ENCODE data around the gene APCDD1L.

APCDD1L gene

GRCh38 chr20:58552366-58552934 is 37.3 kb upstream of the APCDD1L start:
- Histone ChIP-seq H2AFZ (ENCODE audit: low read length) (no peak overlapping the region), H3F3A (ENCODE audit: low read depth) (no peaks in the 10 kb centered on the region), H3K4me2 (ENCODE audit: low read depth, low read length, poor library complexity, severe bottlenecking) (no peak overlapping the region), H3K9me2 (replicated peaks; ENCODE audit: low read depth, low read length) (no peaks in the 10 kb centered on the region), H3K9ac (ENCODE audit: low read depth, low read length, poor library complexity, severe bottlenecking) (no peak overlapping the region), H3K4me3 (ENCODE audit: low read length, poor library complexity, severe bottlenecking) (no peak overlapping the region), H3K9me3 (ENCODE audit: insufficient read depth, low read depth, low read length) (no peaks in the 10 kb centered on the region), H3K27me3 (ENCODE audit: insufficient read depth, low read length, poor library complexity, severe bottlenecking) (no peaks in the 10 kb centered on the region), H3K79me2 (ENCODE audit: insufficient read depth, low read length) (no peaks in the 10 kb centered on the region), H4K20me1 (ENCODE audit: insufficient read depth, low read length, poor library complexity, severe bottlenecking) (no peaks in the 10 kb centered on the region), H3K36me3 (ENCODE audit: insufficient read depth, low read length) (no peaks in the 10 kb centered on the region), H3K4me1 (ENCODE audit: insufficient read depth, low read length, poor library complexity, severe bottlenecking) (no peaks in the 10 kb centered on the region)
- no peak for TF ChIP-seq EZH2phosphoT487 (IDR thresholded peaks at IDR 0.05; ENCODE audit: borderline replicate concordance)
- no peak for TF ChIP-seq CTCF (conservative IDR thresholded peaks at IDR 0.05; ENCODE audit: low read length)

GRCh38 chr20:58551631-58552030 is 36.4 kb upstream of the APCDD1L start:
- Histone ChIP-seq H2AFZ (ENCODE audit: low read length) (no peak overlapping the region), H3K9ac (ENCODE audit: low read depth, low read length, poor library complexity, severe bottlenecking) (no peak overlapping the region), H3F3A (ENCODE audit: low read depth) (no peaks in the 10 kb centered on the region), H3K4me3 (ENCODE audit: low read length, poor library complexity, severe bottlenecking) (no peak overlapping the region), H3K9me2 (replicated peaks; ENCODE audit: low read depth, low read length) (no peaks in the 10 kb centered on the region), H3K4me2 (ENCODE audit: low read depth, low read length, poor library complexity, severe bottlenecking) (no peak overlapping the region), H3K36me3 (ENCODE audit: insufficient read depth, low read length) (no peaks in the 10 kb centered on the region), H3K79me2 (ENCODE audit: insufficient read depth, low read length) (no peaks in the 10 kb centered on the region), H3K4me1 (ENCODE audit: insufficient read depth, low read length, poor library complexity, severe bottlenecking) (no peaks in the 10 kb centered on the region), H4K20me1 (ENCODE audit: insufficient read depth, low read length, poor library complexity, severe bottlenecking) (no peaks in the 10 kb centered on the region), H3K27me3 (ENCODE audit: insufficient read depth, low read length, poor library complexity, severe bottlenecking) (no peaks in the 10 kb centered on the region), H3K9me3 (ENCODE audit: insufficient read depth, low read depth, low read length) (no peaks in the 10 kb centered on the region)
- no peak for TF ChIP-seq CTCF (conservative IDR thresholded peaks at IDR 0.05; ENCODE audit: low read length)
- TF ChIP-seq EZH2phosphoT487 (IDR thresholded peaks at IDR 0.05; ENCODE audit: borderline replicate concordance) = no peak

GRCh38 chr20:58550275-58551059 is 35.3 kb upstream of the APCDD1L start:
- Histone ChIP-seq H3K4me2 (ENCODE audit: low read depth, low read length, poor library complexity, severe bottlenecking) (no peak overlapping the region), H3K4me1 (ENCODE audit: insufficient read depth, low read length, poor library complexity, severe bottlenecking) (no peaks in the 10 kb centered on the region), H2AFZ (ENCODE audit: low read length) (no peak overlapping the region)

More at GRCh38 chr20:58550275-58551059, 35.3 kb upstream of the APCDD1L start:
- no peaks in the 10 kb centered on the region for H3F3A ChIP-seq (ENCODE audit: low read depth)
- TF ChIP-seq CTCF (conservative IDR thresholded peaks at IDR 0.05; ENCODE audit: low read length) (no peak), EZH2phosphoT487 (IDR thresholded peaks at IDR 0.05; ENCODE audit: borderline replicate concordance) (no peak)
- no peaks in the 10 kb centered on the region for H4K20me1 ChIP-seq (ENCODE audit: insufficient read depth, low read length, poor library complexity, severe bottlenecking)
- no peaks in the 10 kb centered on the region for H3K9me3 ChIP-seq (ENCODE audit: insufficient read depth, low read depth, low read length)
- no peaks in the 10 kb centered on the region for H3K9me2 ChIP-seq (replicated peaks; ENCODE audit: low read depth, low read length)
- no peak overlapping the region for H3K9ac ChIP-seq (ENCODE audit: low read depth, low read length, poor library complexity, severe bottlenecking)
- H3K27me3 ChIP-seq (ENCODE audit: insufficient read depth, low read length, poor library complexity, severe bottlenecking) = no peaks in the 10 kb centered on the region
- no peaks in the 10 kb centered on the region for H3K79me2 ChIP-seq (ENCODE audit: insufficient read depth, low read length)
- H3K4me3 ChIP-seq (ENCODE audit: low read length, poor library complexity, severe bottlenecking) = no peak overlapping the region
- H3K36me3 ChIP-seq (ENCODE audit: insufficient read depth, low read length) = no peaks in the 10 kb centered on the region

Data from Loucy (cell line).